Panc1 (cell line): ENCODE results near the gene KCNK5. TPM values are rescaled to one million over a fixed set of nuclear protein-coding genes. Genes with fewer than 3 reads are reported as not detected.

Experiments
- ATAC-seq: fragments of 200-7000 bp; cut with Tn5 transposase; 2 replicates; pipeline ENCODE4 v1.9.1; 2020; ENCODE audit warnings: mild to moderate bottlenecking, moderate library complexity
- BruUV-seq: library from RNA; stranded (reverse); fragments of 400-500 nt; replicated peaks from 2 replicates; lab custom pipeline; 2021; lab: Mats Ljungman, UMichigan
- CTCF ChIA-PET: fragments of 300-600 bp; sonication (Branson Sonifier 250); formaldehyde crosslinking; loops from one replicate; lab custom pipeline; 2022; ENCODE audit warnings: antibody characterized with exemption; lab: Charles Lee
- POLR2A ChIA-PET: fragments of 300-600 bp; sonication (Branson Sonifier 250); formaldehyde crosslinking; loops from one replicate; lab custom pipeline; 2022; ENCODE audit warnings: antibody characterized with exemption; lab: Charles Lee
- DNase-seq: peaks from one replicate; pipeline ENCODE4 v3.0.0-alpha.2; 2010; ENCODE audit warnings: low read depth, low spot score
- H3K27ac ChIP-seq: 2 replicates; pipeline ENCODE4 v1.5.1; 2011; ENCODE audit warnings: mild to moderate bottlenecking, low read length, inconsistent platforms
- H3K27me3 ChIP-seq: fragments of 200-500 bp; sonication (Bioruptor generic); 2 replicates; pipeline ENCODE4 v1.6.0; 2014; ENCODE audit warnings: low read length, inconsistent platforms; ENCODE audit not compliant: control insufficient read depth, insufficient read depth
- H3K36me3 ChIP-seq: fragments of 200-500 bp; sonication (Bioruptor generic); 2 replicates; pipeline ENCODE4 v1.5.1; 2014; ENCODE audit warnings: inconsistent platforms, mild to moderate bottlenecking, low read length, moderate library complexity; ENCODE audit not compliant: control insufficient read depth, insufficient read depth
- H3K4me1 ChIP-seq: 2 replicates; pipeline ENCODE4 v1.5.1; 2011; ENCODE audit warnings: inconsistent platforms, mild to moderate bottlenecking, low read length, moderate library complexity; ENCODE audit not compliant: control insufficient read depth, insufficient read depth
- H3K4me3 ChIP-seq, 2 experiments: 2 replicates each; pipeline ENCODE4 v1.5.1; 2011 to 2012; ENCODE audit warnings: low read depth in 2 of 2, low read length in 2 of 2, mild to moderate bottlenecking in 2 of 2, inconsistent platforms in 1 of 2, moderate library complexity in 1 of 2
- H3K9me3 ChIP-seq: fragments of 200-500 bp; sonication (Bioruptor generic); 2 replicates; pipeline ENCODE4 v1.5.1; 2014; ENCODE audit warnings: low read depth, mild to moderate bottlenecking, inconsistent platforms, low read length, moderate library complexity; ENCODE audit not compliant: control insufficient read depth, insufficient read depth
- POLR2AphosphoS5 ChIP-seq: IDR thresholded peaks from 2 replicates; pipeline ENCODE4 v1.6.1; 2012; ENCODE audit warnings: mild to moderate bottlenecking, low read depth, low read length, moderate library complexity
- REST ChIP-seq, 2 experiments: IDR thresholded peaks; 2 replicates each; pipeline ENCODE4 v1.6.1; 2011 to 2012; ENCODE audit warnings: low read depth in 2 of 2, control low read depth in 1 of 2, low read length in 1 of 2, mild to moderate bottlenecking in 1 of 2, moderate library complexity in 1 of 2; ENCODE audit not compliant: insufficient read depth in 1 of 2
- SIN3A ChIP-seq: IDR thresholded peaks from 2 replicates; pipeline ENCODE4 v1.6.1; 2012; ENCODE audit warnings: low read depth, mild to moderate bottlenecking, low read length, moderate library complexity, borderline replicate concordance; ENCODE audit not compliant: insufficient read depth
- TCF7L2 ChIP-seq: IDR thresholded peaks from 2 replicates; pipeline ENCODE4 v1.6.1; 2011; ENCODE audit warnings: mild to moderate bottlenecking, low read depth, low read length, inconsistent platforms
- in situ Hi-C: cut with HindIII; loops from 2 replicates; pipeline ENCODE4 v1.10.0; 2016; ENCODE audit warnings: low sequenced_read_pairs, low pct_unique_long_range_greater_than_20kb
- intact Hi-C: fragments of 100-400 bp; cut with micrococcal nuclease; formaldehyde crosslinking; loops from one replicate; pipeline ENCODE4 v1.10.0; 2022; ENCODE audit not compliant: unreplicated experiment
- total RNA-seq: library from RNA; stranded (reverse); gene quantifications from one replicate; pipeline ENCODE4 v1.2.1, GENCODE V29; 2021; ENCODE audit not compliant: unreplicated experiment
- TF ChIP-seq, protein P1 (sequence below): fragments of 450-650 bp; IDR thresholded peaks from 2 replicates; pipeline ENCODE4 v1.5.1; 2017; ENCODE audit warnings: mild to moderate bottlenecking

Gene KCNK5
- total RNA-seq, 1 experiment from 2014 or later: 0.77 TPM

DNA sequence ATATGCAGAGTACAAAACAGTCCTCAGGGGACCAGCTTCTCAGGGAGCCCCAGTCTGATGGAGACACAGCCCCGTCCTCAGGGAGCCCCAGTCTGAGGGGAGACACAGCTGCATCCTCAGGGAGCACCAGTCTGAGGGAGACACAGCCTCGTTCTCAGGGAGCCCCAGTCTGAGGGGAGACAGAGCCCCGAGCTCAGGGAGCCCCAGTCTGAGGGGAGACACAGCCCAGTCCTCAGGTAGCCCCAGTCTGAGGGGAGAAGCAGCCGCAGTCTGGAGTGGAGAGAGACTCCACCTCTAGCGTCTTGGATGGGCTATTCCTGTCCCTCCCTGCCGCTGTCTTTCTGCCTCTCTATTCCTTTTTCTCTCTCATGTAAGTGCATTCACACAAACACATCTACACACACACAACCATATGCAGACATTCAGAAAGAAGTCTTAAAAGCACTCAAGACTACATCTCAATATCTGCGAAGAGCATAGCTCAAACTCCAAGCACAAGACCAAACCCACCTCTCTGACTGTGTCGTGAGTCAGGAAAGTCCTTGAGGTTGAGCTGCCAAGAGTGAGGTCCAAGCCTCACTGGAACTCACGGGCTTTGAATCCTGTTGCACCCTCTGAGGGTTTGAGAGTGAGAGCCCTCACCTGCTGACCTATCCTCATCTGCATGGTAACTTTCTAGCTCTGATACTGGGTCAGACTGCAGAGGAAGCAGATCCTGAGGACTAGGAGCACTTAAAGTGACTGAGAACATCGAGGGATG, 61.2 kb downstream of the KCNK5 start:
- H3K36me3 ChIP-seq: no peaks in the 10 kb centered on the region
- ChIA-PET CTCF (interaction anchor here (0.6 to 1.5 kb wide), 2 partner anchors 135 to 184 kb away, joined by 3 to 5 read pairs; no protein-coding TSS in a partner anchor), POLR2A (no interaction called here)
- in situ Hi-C loops (no loop called here), intact Hi-C loops (no loop called here)
- DNase-seq (no peak), ATAC-seq (no peak)
- H3K4me1 ChIP-seq: no peaks in the 10 kb centered on the region
- H3K9me3 ChIP-seq: no peaks in the 10 kb centered on the region
- H3K27me3 ChIP-seq: no peaks in the 10 kb centered on the region
- no peak overlapping the region for H3K4me3 ChIP-seq
- H3K27ac ChIP-seq: no peak overlapping the region
- TF ChIP-seq REST (IDR thresholded peaks at IDR 0.05; ENCODE audit: insufficient read depth in 1 of 2, low read depth in 2 of 2, low read length in 1 of 2) (no peak), SIN3A (no peak), TCF7L2 (no peak), POLR2AphosphoS5 (no peak)
- TF ChIP-seq, protein P1, sequence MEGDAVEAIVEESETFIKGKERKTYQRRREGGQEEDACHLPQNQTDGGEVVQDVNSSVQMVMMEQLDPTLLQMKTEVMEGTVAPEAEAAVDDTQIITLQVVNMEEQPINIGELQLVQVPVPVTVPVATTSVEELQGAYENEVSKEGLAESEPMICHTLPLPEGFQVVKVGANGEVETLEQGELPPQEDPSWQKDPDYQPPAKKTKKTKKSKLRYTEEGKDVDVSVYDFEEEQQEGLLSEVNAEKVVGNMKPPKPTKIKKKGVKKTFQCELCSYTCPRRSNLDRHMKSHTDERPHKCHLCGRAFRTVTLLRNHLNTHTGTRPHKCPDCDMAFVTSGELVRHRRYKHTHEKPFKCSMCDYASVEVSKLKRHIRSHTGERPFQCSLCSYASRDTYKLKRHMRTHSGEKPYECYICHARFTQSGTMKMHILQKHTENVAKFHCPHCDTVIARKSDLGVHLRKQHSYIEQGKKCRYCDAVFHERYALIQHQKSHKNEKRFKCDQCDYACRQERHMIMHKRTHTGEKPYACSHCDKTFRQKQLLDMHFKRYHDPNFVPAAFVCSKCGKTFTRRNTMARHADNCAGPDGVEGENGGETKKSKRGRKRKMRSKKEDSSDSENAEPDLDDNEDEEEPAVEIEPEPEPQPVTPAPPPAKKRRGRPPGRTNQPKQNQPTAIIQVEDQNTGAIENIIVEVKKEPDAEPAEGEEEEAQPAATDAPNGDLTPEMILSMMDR: no peak
- no TSS peak for BruUV-seq

- no peaks in the 10 kb centered on the region for H3K4me1 ChIP-seq
- no peaks in the 10 kb centered on the region for H3K36me3 ChIP-seq
- TF ChIP-seq POLR2AphosphoS5 (no peak), REST (IDR thresholded peaks at IDR 0.05; ENCODE audit: insufficient read depth in 1 of 2, low read depth in 2 of 2, low read length in 1 of 2) (no peak), SIN3A (no peak), TCF7L2 (no peak)
- TF ChIP-seq, protein P1: no peak
- ChIA-PET CTCF (no interaction called here), POLR2A (no interaction called here)
- ATAC-seq: no peak
- BruUV-seq: no TSS peak
- H3K27ac ChIP-seq: no peak overlapping the region
- in situ Hi-C loops: no loop called here
- intact Hi-C loops: no loop called here
- no peaks in the 10 kb centered on the region for H3K27me3 ChIP-seq
- H3K4me3 ChIP-seq: no peak overlapping the region
- H3K9me3 ChIP-seq: no peaks in the 10 kb centered on the region
- no peak for DNase-seq
These were observed 62.0 kb downstream of the KCNK5 start for GRCh38 chr6:39167321-39167720.
